Breast epithelium (tissue), 3 donors: ENCODE results near the gene UBAC1.

Source experiments
- POLR2A ChIP-seq: fragments of 450-650 bp; IDR thresholded peaks from one replicate; pipeline ENCODE4 v1.6.1; 2016; ENCODE audit warnings: antibody characterized with exemption, mild to moderate bottlenecking, moderate library complexity
- POLR2AphosphoS5 ChIP-seq, 3 donors: sonication (generic); formaldehyde crosslinking; IDR thresholded peaks; one replicate each; pipeline ENCODE4 v1.6.1; 2017; ENCODE audit warnings: antibody characterized with exemption in 3 of 3
- TF ChIP-seq, protein P1 (sequence below), 3 donors: fragments of 450-650 bp; IDR thresholded peaks; one replicate each; pipeline ENCODE4 v1.5.1; 2016 to 2017; ENCODE audit warnings: antibody characterized with exemption in 3 of 3, mild to moderate bottlenecking in 3 of 3, moderate library complexity in 3 of 3

DNA sequence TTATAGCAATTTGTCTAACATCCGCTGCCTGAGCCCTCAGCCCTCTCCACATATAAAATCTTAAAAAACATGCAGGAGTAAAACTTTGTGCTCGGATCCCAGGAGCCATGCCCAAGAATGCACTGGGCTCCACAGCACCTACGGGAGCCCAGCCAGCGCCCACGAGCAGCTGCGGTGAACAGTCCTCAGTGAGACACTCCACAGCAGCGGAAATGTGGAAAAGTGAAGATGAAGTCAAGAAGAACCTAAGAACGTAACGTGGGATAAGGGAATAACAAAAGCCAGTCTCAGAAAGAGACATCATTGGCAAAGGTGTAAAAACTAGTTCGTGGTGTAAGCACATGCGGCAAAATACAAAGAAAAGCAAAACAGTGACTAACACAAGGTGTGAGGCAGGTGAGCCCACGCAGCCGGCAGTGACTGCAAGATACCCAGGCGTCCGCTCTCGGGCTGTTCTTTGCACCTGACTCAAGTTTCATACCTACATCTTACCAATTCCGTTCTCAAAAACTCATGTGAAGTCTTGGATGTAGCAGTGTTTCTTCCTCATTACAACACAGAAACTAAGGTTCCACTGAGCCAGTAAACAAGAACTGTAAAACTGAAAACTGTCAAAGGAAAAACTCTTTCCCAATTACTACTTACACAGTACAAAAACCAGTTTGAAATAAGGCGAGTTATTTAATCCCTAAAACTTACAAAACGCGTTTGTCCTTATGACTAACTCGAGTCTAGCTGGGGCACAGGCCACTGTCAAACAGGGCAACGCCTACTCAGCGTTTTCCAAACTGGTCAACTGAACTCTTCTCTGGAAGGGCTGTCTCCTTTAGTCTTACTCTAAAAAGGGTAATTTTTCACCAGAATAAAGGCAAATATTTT, 55.6 kb downstream of the UBAC1 start:
- TF ChIP-seq, protein P1, sequence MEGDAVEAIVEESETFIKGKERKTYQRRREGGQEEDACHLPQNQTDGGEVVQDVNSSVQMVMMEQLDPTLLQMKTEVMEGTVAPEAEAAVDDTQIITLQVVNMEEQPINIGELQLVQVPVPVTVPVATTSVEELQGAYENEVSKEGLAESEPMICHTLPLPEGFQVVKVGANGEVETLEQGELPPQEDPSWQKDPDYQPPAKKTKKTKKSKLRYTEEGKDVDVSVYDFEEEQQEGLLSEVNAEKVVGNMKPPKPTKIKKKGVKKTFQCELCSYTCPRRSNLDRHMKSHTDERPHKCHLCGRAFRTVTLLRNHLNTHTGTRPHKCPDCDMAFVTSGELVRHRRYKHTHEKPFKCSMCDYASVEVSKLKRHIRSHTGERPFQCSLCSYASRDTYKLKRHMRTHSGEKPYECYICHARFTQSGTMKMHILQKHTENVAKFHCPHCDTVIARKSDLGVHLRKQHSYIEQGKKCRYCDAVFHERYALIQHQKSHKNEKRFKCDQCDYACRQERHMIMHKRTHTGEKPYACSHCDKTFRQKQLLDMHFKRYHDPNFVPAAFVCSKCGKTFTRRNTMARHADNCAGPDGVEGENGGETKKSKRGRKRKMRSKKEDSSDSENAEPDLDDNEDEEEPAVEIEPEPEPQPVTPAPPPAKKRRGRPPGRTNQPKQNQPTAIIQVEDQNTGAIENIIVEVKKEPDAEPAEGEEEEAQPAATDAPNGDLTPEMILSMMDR (IDR thresholded peaks at IDR 0.05): no peak
- TF ChIP-seq POLR2A (no peak), POLR2AphosphoS5 (IDR thresholded peaks at IDR 0.05) (no peak)
